Activated CD8-positive, alpha-beta T cell treated with anti-CD3 and anti-CD28 coated beads for 36 hours (primary cell): Measurements from ENCODE around the gene SLC47A1. TPM values are rescaled to one million over a fixed set of nuclear protein-coding genes. Genes with fewer than 3 reads are reported as not detected.

Experiments
- ATAC-seq: fragments of 200-7000 bp; cut with Tn5 transposase; one replicate; pipeline ENCODE4 v1.10.0; 2021; ENCODE audit warnings: mild to moderate bottlenecking, moderate library complexity
- CTCF ChIA-PET: fragments of 350-600 bp; sonication (Branson Sonifier 250); formaldehyde crosslinking; loops from one replicate; lab custom pipeline; 2021; ENCODE audit warnings: antibody characterized with exemption; lab: Charles Lee
- POLR2A ChIA-PET: fragments of 350-600 bp; sonication (Branson Sonifier 250); formaldehyde crosslinking; loops from one replicate; lab custom pipeline; 2021; ENCODE audit warnings: antibody characterized with exemption; lab: Charles Lee
- DNase-seq: peaks from one replicate; pipeline ENCODE4 v3.0.0-alpha.2; 2020
- H3K27ac Mint-ChIP-seq: one replicate; pipeline ENCODE4 v1.8.0; 2021; ENCODE audit warnings: mild to moderate bottlenecking, mixed read lengths
- H3K27me3 Mint-ChIP-seq: one replicate; pipeline ENCODE4 v1.8.0; 2021; ENCODE audit warnings: mixed read lengths
- H3K36me3 Mint-ChIP-seq: one replicate; pipeline ENCODE4 v1.8.0; 2021; ENCODE audit warnings: low read depth, mixed read lengths
- H3K4me1 Mint-ChIP-seq: one replicate; pipeline ENCODE4 v1.8.0; 2021; ENCODE audit warnings: low read depth, mixed read lengths
- H3K4me3 Mint-ChIP-seq: one replicate; pipeline ENCODE4 v1.8.0; 2021; ENCODE audit warnings: mild to moderate bottlenecking, moderate library complexity, mixed read lengths
- H3K9me3 Mint-ChIP-seq: one replicate; pipeline ENCODE4 v1.8.0; 2021; ENCODE audit warnings: mixed read lengths
- CTCF ChIP-seq: fragments of 200-600 bp; IDR thresholded peaks from one replicate; pipeline ENCODE4 v1.8.0; 2022; ENCODE audit warnings: antibody characterized with exemption, mild to moderate bottlenecking
- intact Hi-C: fragments of 100-400 bp; cut with micrococcal nuclease; formaldehyde crosslinking; loops from one replicate; pipeline ENCODE4 v1.10.0; 2022
- total RNA-seq, 2 experiments: library from RNA; stranded (reverse); gene quantifications; one replicate each; pipeline ENCODE4 v1.2.3, GENCODE V29; 2021

SLC47A1 gene
- total RNA-seq, 2 experiments from 2014 or later: 0.11 TPM; not detected in 1

GRCh38 chr17:19619705-19620325 is 86.2 kb downstream of the SLC47A1 start:
- Mint-ChIP-seq H3K27ac (no peak overlapping the region), H3K4me1 (no peaks in the 10 kb centered on the region), H3K4me3 (no peak overlapping the region), H3K36me3 (peaks cover 2% of the 10 kb centered on the region), H3K27me3 (peaks cover 2% of the 10 kb centered on the region), H3K9me3 (peaks cover 37% of the 10 kb centered on the region)
- ATAC-seq (no peak), DNase-seq (no peak)
- ChIA-PET POLR2A (no interaction called here), CTCF (interaction anchor here (2.4 kb wide), 1 partner anchor 27 kb away, joined by 8 read pairs; the partner anchor contains the start of gene ALDH3A2)
- intact Hi-C loops: no loop called here
- no peak for TF ChIP-seq CTCF

- ChIA-PET CTCF (no interaction called here), POLR2A (no interaction called here)
- H3K27ac Mint-ChIP-seq: no peak overlapping the region
- H3K4me3 Mint-ChIP-seq: no peak overlapping the region
- intact Hi-C loops: no loop called here
- H3K27me3 Mint-ChIP-seq: peaks cover 3% of the 10 kb centered on the region
- H3K4me1 Mint-ChIP-seq: no peaks in the 10 kb centered on the region
- H3K9me3 Mint-ChIP-seq: peaks cover 36% of the 10 kb centered on the region
- no peak for ATAC-seq
- no peak for DNase-seq
- TF ChIP-seq CTCF: no peak
- peaks cover 2% of the 10 kb centered on the region for H3K36me3 Mint-ChIP-seq
These were observed 88.0 kb downstream of the SLC47A1 start for GRCh38 chr17:19621697-19622096.

GRCh38 chr17:19626079-19626478 is 92.4 kb downstream of the SLC47A1 start:
- Mint-ChIP-seq H3K4me1 (no peaks in the 10 kb centered on the region), H3K27ac (no peak overlapping the region), H3K9me3 (peaks cover 4% of the 10 kb centered on the region), H3K4me3 (no peak overlapping the region), H3K36me3 (no peaks in the 10 kb centered on the region), H3K27me3 (peaks cover 5% of the 10 kb centered on the region)
- TF ChIP-seq CTCF: no peak
- intact Hi-C loops: no loop called here
- CTCF ChIA-PET: no interaction called here
- POLR2A ChIA-PET: no interaction called here
- no peak for DNase-seq
- ATAC-seq: no peak

Other genes with a start within 250 kb of the SLC47A1 start
- 1 to 10 TPM; 7.2 to 9.4 TPM for gene B9D1, start 171.1 kb upstream of the SLC47A1 start, total RNA-seq
- 10 to 100 TPM; 25.1 to 27.1 TPM for gene MAPK7, start 155.4 kb upstream of the SLC47A1 start, total RNA-seq
- under 1 TPM; 0.47 to 0.70 TPM for gene MFAP4, start 146.7 kb upstream of the SLC47A1 start, total RNA-seq
- gene RNF112, start 122.6 kb upstream of the SLC47A1 start, total RNA-seq: under 1 TPM; 0.34 to 0.63 TPM
- gene ALDH3A2, start 114.9 kb downstream of the SLC47A1 start, total RNA-seq: 10 to 100 TPM; 17.6 to 20.3 TPM
- gene SLC47A2, start 182.7 kb downstream of the SLC47A1 start, total RNA-seq: not detected
- gene ALDH3A1, start 214.4 kb downstream of the SLC47A1 start, total RNA-seq: under 1 TPM; 0.38 to 0.92 TPM